Effector CD4-positive, alpha-beta T cell (primary cell): ENCODE data around the gene WBP2.

ENCODE experiments used
- DNase-seq: peaks from one replicate; pipeline ENCODE4 v3.0.0-alpha.2; 2020
- total RNA-seq: gene quantifications from one replicate; lab custom pipeline; 2026; lab: John Stamatoyannopoulos, UW

WBP2 gene
- 76.2 reads per million, percentile 77 among the genes with 10 or more reads in this experiment for total RNA-seq

DNA sequence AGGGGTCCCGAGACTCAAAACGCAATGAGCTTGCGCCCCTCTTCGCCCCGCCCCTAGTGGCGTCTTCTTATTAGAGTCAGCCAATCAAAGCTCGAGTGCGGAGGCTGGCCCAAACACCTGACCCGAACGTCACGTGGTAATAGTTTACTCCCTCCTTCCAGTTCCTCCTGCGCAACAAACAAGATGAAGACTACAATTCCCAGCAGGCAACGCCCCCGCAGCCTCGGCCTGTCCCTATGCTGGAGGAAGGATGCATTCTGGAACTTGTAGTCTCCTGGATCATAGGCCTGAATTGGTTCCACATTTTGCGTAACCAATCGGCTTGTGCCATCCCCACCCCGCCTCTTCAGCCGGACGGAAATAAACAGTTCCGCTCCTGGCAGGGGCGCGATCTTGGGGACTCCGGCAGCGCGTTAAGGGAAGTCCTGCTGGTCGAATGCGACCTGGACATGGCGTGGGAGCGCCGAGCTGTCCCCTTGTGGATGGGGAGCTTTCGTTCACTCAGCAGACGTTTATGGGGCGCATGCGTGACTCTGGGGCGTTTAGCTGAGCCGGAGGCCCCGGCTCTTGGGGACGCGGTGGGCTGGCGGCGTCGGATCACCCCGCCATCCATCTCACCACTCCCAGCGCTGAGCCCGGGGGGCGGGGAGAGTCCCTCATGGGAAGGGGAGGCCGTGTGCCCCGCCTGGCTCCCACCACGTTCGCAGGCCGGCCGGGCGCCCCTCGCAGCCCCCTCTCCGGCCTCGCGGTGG lies at the start of gene WBP2:
Gene WBP2 (minus strand): TSS at position 26 of the 752 bp plus-strand sequence. CDS start 38 bp downstream, outside the sequence.
- DNase-seq, result peak; percentile 97

DNA sequence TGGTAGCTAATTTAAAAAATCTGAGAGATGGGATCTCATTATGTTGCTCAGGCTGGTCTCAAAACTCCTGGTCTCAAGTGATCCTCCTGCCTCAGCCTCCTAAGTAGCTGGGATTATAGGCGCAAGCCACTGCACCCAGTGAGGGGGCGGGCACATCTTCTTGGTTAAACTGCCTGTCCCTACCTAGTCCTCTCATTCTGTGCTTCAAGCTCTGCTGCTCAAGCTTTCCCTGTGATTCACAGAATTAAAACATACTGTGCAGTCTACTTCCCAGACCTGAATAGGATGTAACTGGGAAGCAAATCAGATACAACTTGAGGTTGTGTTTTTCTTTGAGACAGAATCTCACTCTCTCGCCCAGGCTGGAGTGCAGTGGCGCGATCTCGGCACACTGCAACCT lies 47.3 kb upstream of the WBP2 start:
- DNase-seq, result no peak

DNA sequence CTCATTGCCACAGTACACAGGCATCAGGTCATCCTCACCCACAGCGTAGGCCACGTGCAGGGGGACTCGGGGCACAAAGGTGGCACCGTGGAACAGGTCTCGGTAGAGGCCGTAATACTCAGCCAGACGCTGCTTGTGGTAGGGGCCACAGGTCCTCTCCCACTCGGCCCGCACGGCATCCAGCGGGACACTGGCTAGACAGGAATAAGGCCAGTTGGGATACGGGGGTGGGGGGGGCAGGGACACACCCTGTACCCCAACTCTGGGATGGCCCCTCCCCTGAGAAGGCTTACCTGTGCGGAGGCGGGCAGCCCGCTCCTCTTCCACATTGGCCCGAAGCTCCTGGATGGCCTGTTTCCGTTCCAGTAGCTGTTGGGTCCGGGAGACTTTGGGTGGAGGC lies 46.6 kb upstream of the WBP2 start:
- no peak for DNase-seq

DNA sequence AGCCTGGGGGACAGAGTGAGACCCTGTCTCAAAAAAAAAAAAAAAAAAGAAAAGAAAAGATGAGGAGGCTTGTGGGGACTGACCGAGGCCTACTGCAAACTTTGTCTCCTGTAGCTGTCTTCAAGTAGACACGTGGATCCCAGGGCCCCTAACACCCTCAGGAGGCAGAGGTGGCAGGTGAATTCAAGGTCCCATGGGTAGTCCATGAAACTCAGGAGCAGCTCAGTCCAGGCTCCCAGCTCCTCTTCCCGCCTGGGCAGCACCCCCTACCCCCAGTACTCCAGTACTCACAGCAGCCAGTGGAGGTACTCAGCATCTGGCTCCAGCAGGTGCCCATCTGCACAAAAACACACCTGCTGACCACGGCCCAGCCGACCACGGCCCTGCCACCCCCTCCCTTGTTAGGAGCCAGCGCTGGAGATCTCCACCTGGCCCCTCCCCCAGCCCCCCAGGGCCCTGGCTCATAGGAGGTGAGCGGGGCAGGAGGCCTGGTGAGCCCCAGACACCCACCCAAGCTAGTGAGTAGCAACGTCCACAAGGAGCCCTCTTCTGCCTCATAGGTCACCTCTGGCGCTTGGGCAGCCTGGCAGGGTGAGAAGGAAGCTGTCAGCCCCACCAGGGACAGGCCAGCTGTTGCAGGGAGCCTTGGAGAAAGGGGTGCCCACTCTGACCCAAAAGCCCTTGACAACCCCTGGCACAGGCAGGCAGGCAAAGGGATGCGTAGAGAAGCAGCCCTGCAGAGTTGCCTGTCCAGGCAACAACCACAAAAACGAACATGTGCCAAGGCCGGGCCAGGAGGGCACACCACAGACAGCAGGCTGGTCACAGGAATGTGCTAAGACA lies 45.8 kb upstream of the WBP2 start:
- no peak for DNase-seq

DNA sequence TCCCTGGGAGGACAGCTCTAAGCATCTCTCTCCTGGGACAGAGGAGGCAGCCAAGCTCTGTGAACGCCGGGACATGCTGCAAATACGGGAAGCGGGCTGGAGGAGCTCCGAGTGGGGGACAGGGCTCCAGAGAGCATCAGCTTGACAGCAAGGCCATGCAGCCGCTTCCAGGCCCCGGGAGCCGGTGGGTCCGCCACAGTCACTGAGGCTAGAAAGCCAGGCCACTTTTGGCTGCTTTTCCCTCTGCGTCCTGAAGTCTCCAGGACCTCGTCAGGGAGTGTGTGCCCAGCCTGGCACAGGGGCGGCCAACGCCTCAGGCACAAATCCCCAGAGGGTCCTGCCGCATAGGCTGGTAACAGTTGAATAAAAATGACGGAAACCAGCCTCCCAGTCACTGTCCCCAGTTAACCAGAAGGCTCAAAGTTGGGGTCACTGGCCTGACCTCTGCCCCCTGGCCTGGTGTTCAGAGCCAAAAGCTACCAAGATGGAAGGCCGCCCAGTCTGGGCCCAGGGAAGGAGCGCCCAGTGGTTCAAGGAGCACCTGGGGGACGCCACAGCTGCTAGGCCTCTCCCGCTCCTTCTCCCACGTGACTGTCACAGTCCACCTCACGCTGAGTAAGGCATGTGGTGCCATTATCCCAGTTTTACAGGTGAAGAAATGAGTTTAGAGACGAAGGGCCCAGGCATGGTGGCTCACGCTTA lies 44.8 kb upstream of the WBP2 start:
- DNase-seq, result no peak

DNA sequence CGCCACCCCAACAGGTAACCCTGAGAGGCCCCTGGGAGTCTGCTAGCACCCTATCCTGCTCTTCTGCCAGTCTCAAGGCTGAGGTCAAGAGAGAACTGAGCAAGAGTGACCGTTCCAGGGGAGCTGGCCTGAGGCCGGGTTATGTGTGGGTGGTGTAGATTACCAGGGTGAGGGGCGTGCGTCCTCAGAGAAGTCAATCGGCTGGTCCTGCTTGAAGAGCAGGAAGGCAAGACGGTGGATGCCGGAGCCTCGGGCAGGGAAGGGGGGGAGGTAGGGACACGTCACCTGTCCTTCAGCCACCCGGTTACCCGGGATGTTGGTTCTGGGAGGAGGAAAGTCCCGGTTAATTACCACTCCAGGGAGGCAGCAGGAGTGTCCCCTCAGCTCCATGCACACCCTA lies 44.2 kb upstream of the WBP2 start:
- no peak for DNase-seq

DNA sequence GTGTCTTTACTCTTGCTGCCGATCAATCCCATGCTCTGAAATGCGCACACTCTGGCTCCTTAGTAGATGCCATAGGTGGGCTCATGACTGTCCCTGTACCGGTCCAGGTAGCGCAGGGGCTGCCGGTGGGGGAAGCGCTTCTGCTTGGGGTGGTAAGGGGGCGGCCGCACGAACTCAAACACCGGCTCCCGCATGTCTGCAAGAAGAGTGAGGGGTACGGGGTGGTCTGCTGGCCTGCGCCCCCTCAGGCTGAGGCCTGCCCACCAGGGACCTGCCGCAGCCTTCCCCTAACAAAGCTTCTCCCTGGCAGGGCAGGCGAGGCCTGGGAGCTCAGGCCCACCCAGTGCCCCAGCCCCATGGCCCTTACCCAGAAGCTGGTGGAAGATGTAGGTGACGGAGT lies 43.7 kb upstream of the WBP2 start:
- no peak for DNase-seq

DNA sequence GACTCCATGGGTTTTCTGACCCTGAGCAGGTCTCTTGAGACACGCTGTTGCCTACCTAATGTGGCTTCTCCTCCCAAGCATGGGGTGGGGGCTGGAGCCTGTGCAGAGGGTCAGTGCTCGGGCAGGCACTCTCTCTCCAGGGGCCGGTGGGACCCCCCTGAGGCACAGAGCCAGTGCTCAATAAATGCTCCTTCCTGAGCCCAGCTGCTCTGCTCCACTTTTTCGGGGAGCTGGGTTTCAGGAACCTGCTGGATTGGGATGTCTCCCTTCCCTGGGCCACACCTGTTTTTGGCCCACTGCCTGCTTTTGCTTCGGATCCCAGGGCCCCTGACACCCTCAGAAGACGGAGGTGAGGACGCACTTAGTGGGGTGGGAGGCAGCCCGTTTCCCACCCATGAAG lies 42.9 kb upstream of the WBP2 start:
- DNase-seq, result no peak

DNA sequence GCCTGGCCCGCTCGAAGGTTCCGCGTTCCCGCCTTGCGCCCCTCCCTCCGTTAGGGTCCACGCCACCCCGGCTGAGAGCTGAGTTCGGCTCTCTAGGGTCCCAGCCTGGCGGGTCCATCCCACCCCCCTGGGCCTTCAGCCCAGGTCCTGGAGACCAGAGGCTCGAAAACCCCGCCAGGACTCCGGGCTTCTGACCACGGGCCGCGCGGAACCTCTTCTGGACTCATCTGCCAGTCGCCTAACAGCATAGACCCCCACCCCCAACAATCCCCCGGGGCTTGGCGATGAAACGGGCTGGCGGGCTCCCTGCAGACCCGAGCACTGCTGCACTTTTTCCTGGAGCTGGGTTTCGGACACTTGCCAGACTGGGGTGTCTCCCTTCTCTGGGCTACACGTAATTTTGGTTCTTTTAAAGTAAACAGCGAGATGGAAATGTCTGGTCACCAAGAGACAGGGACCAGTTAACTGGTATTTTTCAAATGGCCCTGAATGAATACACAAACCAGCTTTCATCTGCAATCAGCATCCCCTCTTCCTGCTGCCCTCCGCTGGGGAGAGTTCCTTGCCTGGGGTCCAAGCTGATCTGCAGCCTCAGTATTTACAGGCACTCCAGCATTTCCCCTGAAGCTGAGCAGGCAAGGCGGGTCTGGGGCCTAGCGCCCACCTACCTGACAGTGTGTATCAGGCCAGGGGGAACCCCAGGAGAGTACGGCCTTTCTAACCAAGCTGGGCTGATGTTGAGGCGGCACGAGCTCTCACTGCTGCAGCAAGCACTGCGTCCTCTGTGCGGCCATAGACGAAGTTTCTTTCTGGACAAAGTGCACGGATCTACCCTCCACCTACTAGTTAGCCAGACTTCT lies 42.3 kb upstream of the WBP2 start:
- DNase-seq, result no peak

DNA sequence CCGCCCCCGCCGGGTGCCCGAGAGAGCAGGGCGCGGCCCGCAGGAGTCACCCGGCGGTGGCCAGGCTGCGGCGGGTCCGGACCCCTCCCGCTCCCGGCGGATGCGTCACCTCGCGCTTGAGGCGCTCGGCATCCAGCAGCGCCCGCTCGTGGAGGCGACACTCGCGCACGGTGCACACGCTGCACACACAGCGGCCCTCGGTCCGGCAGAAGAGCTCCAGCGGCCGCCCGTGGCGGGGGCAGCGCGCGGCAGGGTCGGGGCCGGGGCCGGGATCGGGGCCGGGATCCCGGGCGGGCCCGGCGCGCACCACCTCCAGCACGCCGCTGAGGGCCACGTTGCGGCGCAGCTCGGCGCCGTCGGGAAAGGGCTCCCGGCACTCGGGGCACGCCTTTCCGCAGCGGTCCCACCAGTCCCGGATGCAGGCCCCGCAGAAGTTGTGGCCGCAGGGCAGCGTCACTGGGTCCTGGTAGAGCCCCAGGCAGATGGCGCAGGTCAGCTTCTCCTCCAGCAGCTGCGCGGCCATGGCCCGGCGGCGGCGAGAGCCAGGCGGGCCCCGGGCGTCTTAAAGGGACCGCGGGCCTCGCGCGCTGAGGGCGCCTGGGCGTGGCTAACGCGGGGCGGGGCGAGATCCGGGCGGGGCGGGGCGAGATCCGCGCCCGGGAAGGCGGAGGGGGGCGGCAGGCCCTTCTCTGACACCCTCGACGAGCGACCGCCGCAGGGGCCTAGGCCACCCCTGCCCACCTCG lies 41.5 kb upstream of the WBP2 start, which contains the start of gene TRIM65:
Gene TRIM65 (minus strand): TSS at position 537 of the 745 bp plus-strand sequence. CDS start 14 bp downstream, at position 523.
- DNase-seq, result peak; percentile 67

DNA sequence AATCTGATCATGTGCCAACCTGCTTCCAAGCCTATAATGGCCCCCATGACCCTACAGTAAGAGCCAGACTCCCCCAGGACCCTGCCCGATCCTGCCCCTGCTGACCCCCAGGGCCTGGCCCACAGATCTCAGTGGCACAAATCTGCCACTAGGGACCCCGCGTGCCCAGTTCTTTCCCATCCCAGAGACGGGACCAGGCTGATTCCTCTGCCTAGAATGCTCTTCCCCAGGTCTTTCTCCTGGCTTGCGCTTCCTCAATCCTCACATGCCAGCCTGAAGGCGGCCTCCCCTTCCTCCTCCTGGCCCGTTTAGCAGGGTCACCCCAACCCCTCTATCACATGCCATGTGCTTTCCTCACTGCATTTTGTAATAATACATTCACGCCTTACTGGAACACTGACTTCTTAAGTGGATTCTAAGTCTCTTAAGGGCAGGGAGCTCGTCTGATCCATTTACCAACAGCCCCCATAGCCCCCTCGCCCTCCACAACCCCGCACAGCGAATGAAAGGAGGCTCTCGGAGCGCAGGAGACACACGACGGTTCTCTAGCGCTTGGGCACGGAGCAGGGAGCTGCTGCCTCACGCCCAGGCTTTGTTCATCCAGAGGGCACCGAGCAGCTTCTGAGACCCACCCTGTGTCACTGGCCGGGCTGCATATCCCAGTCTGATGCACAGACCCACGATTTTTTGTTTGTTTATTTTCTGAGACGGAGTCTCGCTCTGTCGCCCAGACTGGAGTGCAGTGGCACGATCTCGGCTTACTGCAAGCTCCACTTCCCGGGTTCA lies 40.4 kb upstream of the WBP2 start:
- no peak for DNase-seq

DNA sequence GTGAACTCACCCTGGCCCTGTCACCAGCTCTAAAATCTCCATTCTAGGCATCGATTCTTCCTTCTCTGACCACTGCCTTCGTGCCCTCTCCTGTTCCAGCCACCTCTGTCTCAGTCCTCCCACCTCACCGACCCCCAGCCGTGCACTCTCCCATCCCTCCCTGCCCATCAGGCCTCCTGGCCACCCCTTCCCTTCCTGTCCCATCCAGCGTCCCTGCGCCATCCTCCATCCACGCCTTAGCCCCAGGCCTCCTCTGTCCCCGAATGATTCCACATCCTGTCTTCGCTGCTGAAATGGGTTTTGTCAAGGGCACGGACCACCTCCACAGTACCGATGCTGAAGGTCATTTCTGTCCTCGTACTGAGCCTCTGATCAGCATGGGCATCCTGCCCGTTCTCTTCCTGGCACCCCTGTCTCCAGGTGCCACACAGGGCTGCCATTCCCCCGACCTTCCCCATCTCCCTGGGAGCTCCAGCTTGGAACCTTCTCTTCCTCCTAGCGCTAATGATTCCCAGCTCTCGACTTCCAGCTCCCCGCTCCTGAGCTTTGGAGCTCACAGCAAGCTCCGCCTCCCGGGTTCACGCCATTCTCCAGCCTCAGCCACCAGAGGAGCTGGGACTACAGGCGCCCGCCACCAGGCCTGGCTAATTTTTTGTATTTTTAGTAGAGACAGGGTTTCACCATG lies 39.1 kb upstream of the WBP2 start:
- no peak for DNase-seq

DNA sequence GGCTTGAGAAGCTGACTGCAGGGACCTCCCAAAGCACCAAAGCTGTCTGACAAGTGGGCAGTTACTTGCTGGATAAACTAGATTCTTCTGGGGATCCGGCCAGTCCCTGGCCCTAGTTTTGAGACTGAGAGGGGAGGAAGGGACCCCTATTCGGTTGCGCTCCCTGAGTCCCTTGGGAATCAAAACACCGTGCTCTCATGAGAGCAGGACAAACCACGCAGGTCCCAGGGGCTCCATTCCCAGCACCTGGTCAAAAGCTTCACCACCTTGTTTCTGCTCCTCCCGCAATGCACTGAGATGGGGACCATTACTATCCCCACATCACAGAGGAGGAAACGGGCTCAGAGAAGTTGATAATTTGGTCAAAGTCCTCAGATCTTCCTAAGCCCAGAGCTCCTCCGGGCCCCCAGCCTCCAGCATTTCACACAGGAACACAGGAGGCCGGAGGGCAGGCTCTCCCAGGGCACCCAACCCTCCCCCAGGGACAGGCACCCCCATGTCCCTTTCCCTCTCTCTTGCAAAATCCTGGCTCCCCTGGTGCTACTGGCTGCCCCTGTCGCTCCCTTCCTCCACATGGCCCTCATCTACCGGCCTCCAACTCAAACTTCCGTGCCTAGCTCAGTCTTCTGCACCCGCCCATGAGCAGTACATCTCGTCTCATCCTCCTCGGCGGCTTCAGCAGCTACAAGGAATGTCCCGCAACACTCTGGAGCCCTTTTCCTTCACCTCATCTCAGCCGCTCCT lies 38.3 kb upstream of the WBP2 start:
- no peak for DNase-seq

DNA sequence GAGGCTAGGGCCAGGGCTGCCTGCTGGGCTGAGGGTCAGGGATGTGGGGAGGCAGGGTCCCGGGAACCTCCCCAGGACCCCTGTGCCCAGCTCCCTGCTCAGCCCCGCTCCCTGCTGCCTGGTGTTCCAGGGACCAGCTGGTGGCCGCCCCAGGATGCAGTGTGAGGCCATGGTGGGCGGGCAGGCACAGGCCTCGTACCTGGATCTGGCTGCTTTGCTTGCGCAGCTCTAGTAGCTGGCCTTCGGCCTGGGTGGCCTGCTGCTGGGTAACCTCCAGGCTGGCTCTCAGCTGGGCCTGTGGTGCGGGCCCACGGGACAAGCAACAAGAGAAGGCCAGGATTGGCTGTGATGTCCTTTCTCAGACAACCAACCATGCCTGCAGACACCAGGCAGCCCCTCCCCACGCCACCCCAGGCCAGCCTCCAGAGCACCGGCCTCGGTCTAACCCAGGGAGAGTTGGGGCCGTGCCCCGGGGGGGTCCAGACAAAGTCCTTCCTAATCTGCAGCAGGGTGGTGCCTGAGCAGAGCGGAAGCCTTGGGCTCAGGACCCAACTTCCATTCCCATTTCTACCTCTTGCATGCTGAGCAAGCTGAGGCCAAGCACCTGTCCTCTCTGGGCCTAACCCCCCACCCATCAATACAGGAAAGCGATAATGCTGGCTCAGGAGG lies 37.6 kb upstream of the WBP2 start:
- no peak for DNase-seq

DNA sequence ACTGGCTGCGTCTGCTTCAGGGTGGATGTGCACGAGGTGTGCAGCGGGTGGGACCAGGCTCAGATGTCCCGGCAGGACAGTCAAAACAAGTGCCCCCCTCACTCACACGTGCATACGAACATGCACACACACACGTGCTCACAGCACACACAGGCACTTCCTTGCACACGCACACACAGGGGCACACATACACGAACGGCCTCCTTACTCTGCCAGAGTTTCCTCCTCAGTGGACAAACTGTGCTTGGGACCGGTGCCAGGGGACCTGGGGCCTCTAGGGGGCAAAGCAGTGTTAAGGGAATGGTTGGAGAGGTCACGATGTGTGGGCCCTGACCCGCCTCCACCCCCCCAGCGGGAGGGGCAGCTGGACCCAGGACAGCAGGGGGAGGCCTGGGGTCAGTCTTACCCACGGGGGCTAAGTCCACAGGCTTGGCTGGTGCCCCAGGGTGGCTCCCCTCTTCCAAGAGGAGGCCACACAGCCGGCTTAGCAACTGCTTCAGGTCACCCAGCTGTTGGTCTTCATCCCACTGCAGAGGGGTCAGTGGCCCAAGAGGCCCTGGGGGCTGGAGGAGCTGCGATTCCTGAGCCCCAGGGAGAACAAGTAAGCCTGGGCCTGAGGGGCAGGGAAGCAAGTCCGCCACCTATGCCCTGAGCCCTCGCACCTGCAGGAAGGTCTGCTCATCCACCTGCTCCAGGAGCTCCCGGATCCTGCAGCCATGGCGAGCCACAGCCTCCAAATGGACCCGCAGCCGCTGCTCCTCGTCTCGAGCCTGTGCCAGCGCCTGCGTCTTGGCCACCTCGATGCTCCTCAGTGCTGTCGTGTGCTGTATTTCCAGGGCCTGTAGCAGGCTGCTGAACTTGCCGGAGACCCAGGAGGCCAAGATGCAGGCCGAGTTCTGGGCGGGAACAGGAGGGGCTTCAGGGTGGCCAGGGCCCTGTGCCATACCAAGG lies 36.7 kb upstream of the WBP2 start:
- no peak for DNase-seq

DNA sequence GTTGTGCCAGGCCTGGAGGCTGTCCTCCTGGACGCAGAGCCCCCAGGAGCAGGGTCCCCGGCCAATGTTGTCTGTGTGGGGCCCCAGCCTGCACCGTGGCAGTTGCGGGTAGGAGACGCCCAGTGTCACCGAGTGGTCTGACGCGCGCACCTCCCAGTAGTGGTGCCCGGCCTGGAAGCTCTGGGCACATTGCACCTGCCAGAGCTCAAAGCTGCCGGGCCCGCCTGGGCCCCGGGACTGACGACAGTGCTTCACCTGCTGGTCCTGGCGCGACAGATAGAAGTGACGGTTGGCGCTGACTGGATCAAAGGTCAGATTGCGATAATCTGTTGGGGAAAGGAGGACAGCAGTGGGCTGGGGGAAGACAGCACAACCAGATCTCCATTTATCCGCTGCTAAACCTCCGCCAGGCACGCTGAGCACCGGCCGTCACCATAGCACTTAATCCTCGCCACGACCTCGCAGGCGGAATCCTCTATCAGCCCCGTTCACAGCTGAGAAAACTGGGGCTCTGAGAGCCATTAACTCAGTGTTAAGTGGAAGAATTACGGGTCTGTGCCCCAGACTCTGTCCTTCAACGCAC lies 36.0 kb upstream of the WBP2 start:
- DNase-seq, result no peak

DNA sequence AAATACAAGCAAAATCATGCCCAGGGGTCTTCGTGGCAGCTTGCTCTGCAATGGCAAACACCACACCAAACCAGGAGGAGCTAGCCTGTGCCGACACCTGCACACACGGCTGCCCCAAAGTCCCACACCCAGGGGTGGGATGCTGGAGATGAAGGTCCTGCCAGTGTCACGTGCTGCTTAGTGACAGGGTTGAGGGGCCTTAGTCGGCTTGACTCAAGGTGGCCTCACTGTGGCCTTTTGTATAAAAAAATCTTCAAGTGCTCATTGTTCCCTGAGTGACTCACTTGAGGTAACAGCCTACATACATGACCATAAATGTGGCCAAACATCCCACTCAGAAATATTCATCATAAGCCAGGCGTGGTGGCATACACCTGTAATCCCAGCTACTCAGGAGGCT lies 34.3 kb upstream of the WBP2 start:
- no peak for DNase-seq
